A549 treated with dexamethasone at 1 μM for 4 hours (cell line): ENCODE measurements around the gene TSPAN9. TPM values are rescaled to one million over a fixed set of nuclear protein-coding genes. Genes with fewer than 3 reads are reported as not detected.

ENCODE experiments used
- total RNA-seq: library from RNA; stranded (reverse); fragments of 200-300 nt; extraction: Qiagen RNA extraction; gene quantifications from 5 replicates; pipeline ENCODE4 v1.2.3, GENCODE V29; 2022

Gene TSPAN9
- total RNA-seq = 38.5 to 66.9 TPM (median 58.6 TPM) in 5 replicates

GRCh38 chr12:3076730-3077571 lies at the start of gene TSPAN9:
TSPAN9 (plus strand) TSS chr12:3077379; CDS start chr12:3201194, 123,815 bp downstream.

Other genes with a start within 250 kb of the TSPAN9 start
- not detected in 5 replicates for gene NRIP2, start 242.3 kb upstream of the TSPAN9 start, total RNA-seq
- gene TEX52, start 220.3 kb upstream of the TSPAN9 start, total RNA-seq = not detected in 5 replicates
- gene FOXM1, start 200.2 kb upstream of the TSPAN9 start, total RNA-seq = 80.9 to 104 TPM (median 102 TPM) in 5 replicates
- gene RHNO1, start 200.2 kb upstream of the TSPAN9 start, total RNA-seq = 43.8 to 55.9 TPM (median 50.3 TPM) in 5 replicates
- 18.0 to 21.7 TPM (median 20.7 TPM) in 5 replicates for gene TULP3, start 186.5 kb upstream of the TSPAN9 start, total RNA-seq
- 40.2 to 50.7 TPM (median 46.1 TPM) in 5 replicates for gene TEAD4, start 118.0 kb upstream of the TSPAN9 start, total RNA-seq